Spinal cord (tissue), 10 donors: Measurements from ENCODE around the gene CDHR5. TPM values are rescaled to one million over a fixed set of nuclear protein-coding genes. Genes with fewer than 3 reads are reported as not detected.
A peak's percentile ranks its signal among the peaks of the same experiment; 100 is the strongest.

Experiments
- DNase-seq, 6 donors: peaks; one replicate each; pipeline versions ENCODE4 v3.0.0 to v3.0.0-alpha.2; 2013 to 2015; ENCODE audit warnings: low spot score in 6 of 6, low read depth in 4 of 6
- H3K27ac ChIP-seq: one replicate; pipeline ENCODE4 v1.5.1; 2013; ENCODE audit warnings: low read depth, low read length, control low read depth
- H3K27me3 ChIP-seq: one replicate; pipeline ENCODE4 v1.6.1; 2013; ENCODE audit warnings: low read length; ENCODE audit not compliant: control insufficient read depth, insufficient read depth
- H3K36me3 ChIP-seq: one replicate; pipeline ENCODE4 v1.6.1; 2013; ENCODE audit warnings: low read length; ENCODE audit not compliant: control insufficient read depth, insufficient read depth
- H3K4me1 ChIP-seq: one replicate; pipeline ENCODE4 v1.6.1; 2013; ENCODE audit warnings: low read length; ENCODE audit not compliant: control insufficient read depth, insufficient read depth
- H3K4me3 ChIP-seq: one replicate; pipeline ENCODE4 v1.5.1; 2013; ENCODE audit warnings: low read depth, low read length, control low read depth
- H3K9me3 ChIP-seq: one replicate; pipeline ENCODE4 v1.6.1; 2013; ENCODE audit warnings: low read length; ENCODE audit not compliant: control insufficient read depth, insufficient read depth
- WGBS: methylation state at CpG from one replicate; pipeline ENCODE4 v1.1.5; 2013; ENCODE audit warnings: missing lambda C conversion rate; ENCODE audit not compliant: insufficient coverage; 5-methylcytosine and 5-hydroxymethylcytosine counted together
- long read RNA-seq, 4 donors: transcript quantifications; one replicate each; lab custom pipeline, GENCODE V29; 2026
- polyA plus RNA-seq, 2 donors: library from polyadenylated mRNA; unstranded; fragments of 120-200 nt; gene quantifications; one replicate each; pipeline ENCODE4 v1.2.1, GENCODE V29; 2013; ENCODE audit not compliant: insufficient read length in 2 of 2
- total RNA-seq, 2 donors: library from RNA; depleted of rRNA in 1 of 2; stranded (reverse); fragments of 120-200 nt in 1 of 2; fragments of >200 nt in 1 of 2; gene quantifications; one replicate each; pipeline versions ENCODE4 v1.2.3 to v1.2.4, GENCODE V29; 2013 to 2014
- donor health status: healthy.

CDHR5 gene, protein sequence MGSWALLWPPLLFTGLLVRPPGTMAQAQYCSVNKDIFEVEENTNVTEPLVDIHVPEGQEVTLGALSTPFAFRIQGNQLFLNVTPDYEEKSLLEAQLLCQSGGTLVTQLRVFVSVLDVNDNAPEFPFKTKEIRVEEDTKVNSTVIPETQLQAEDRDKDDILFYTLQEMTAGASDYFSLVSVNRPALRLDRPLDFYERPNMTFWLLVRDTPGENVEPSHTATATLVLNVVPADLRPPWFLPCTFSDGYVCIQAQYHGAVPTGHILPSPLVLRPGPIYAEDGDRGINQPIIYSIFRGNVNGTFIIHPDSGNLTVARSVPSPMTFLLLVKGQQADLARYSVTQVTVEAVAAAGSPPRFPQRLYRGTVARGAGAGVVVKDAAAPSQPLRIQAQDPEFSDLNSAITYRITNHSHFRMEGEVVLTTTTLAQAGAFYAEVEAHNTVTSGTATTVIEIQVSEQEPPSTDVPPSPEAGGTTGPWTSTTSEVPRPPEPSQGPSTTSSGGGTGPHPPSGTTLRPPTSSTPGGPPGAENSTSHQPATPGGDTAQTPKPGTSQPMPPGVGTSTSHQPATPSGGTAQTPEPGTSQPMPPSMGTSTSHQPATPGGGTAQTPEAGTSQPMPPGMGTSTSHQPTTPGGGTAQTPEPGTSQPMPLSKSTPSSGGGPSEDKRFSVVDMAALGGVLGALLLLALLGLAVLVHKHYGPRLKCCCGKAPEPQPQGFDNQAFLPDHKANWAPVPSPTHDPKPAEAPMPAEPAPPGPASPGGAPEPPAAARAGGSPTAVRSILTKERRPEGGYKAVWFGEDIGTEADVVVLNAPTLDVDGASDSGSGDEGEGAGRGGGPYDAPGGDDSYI
- total RNA-seq (1 to 10 TPM in 1 of 2 donors, not detected in 1; 2.5 TPM), polyA plus RNA-seq (1 to 10 TPM in 1 of 2 donors, under 1 TPM in 1; 0.71 to 1.5 TPM)
- long read RNA-seq, donor 1, result 0 reads
- long read RNA-seq, donor 2, result 0 reads
- long read RNA-seq, donor 3, result 0 reads
- long read RNA-seq, donor 4, result 0 reads

GRCh38 chr11:624705-625635, at the start of gene CDHR5:
Gene CDHR5 (minus strand): TSS chr11:624955. CDS start chr11:624902, 53 bp downstream.
- peaks cover 56% of the 10 kb centered on the region for H3K36me3 ChIP-seq
- no peak for DNase-seq
- no peaks in the 10 kb centered on the region for H3K9me3 ChIP-seq
- H3K27ac ChIP-seq, result no peak within 1 kb of the TSS
- H3K4me1 ChIP-seq, result peaks cover 3% of the 10 kb centered on the region
- H3K27me3 ChIP-seq, result peaks cover 43% of the 10 kb centered on the region
- WGBS, result 52% methylated on average over 33 of the region's 33 CpGs
- no peak within 1 kb of the TSS for H3K4me3 ChIP-seq

- H3K9me3 ChIP-seq, result no peaks in the 10 kb centered on the region
- 89% methylated on average over 17 of the region's 17 CpGs for WGBS
- H3K36me3 ChIP-seq, result peaks cover 69% of the 10 kb centered on the region
- H3K4me3 ChIP-seq, result no peak overlapping the region
- H3K27me3 ChIP-seq, result no peaks in the 10 kb centered on the region
- H3K4me1 ChIP-seq, result no peaks in the 10 kb centered on the region
- DNase-seq, result no peak
- H3K27ac ChIP-seq, result no peak overlapping the region
These were observed 49.7 kb upstream of the CDHR5 start for GRCh38 chr11:674406-674805.

GRCh38 chr11:673866-674265, 49.1 kb upstream of the CDHR5 start:
- Histone ChIP-seq H3K9me3 (no peaks in the 10 kb centered on the region), H3K4me1 (no peaks in the 10 kb centered on the region), H3K27me3 (no peaks in the 10 kb centered on the region), H3K27ac (no peak overlapping the region), H3K4me3 (no peak overlapping the region), H3K36me3 (peaks cover 66% of the 10 kb centered on the region)
- 94% methylated on average over 8 of the region's 8 CpGs for WGBS
- DNase-seq, result no peak

DNA sequence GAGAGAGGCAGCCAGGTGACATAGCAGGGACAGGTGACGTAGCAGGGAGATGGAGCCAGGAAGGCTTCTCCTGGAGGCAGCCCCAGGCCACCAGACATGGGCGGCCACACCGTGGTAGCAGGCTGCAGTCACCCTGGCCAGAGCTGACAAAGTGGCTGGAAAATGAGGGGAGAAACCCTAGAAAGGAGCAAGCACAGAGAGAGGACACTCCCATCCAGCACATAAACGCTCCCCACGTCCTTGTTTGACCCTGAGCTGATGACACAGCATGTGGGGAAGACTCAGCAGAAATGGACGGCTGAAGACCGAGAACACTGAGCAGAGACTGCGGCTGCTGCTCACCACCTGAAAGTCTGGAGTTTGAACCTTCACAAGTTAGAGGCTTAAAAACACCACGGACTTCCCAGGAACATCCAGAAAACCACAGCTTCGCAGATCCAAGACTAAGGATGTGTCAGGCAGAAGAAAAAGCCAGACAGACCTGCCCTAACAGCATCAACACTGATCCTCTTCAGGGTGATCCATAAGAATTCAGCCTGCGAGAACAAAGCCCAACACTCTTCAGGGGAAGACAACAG, 41.0 kb upstream of the CDHR5 start:
- H3K4me3 ChIP-seq, result no peak overlapping the region
- peaks cover 24% of the 10 kb centered on the region for H3K4me1 ChIP-seq
- no peak for DNase-seq
- no peaks in the 10 kb centered on the region for H3K9me3 ChIP-seq
- H3K27me3 ChIP-seq, result no peaks in the 10 kb centered on the region
- H3K36me3 ChIP-seq, result peaks cover 55% of the 10 kb centered on the region
- WGBS, result 89% methylated on average over 10 of the region's 11 CpGs
- H3K27ac ChIP-seq, result no peak overlapping the region

- H3K27me3 ChIP-seq, result no peaks in the 10 kb centered on the region
- DNase-seq, result peak in 2 of 6 donors; percentile 5 to 22
- WGBS, result 87% methylated on average over 6 of the region's 15 CpGs
These were observed 40.4 kb upstream of the CDHR5 start for GRCh38 chr11:665062-665703.

DNA sequence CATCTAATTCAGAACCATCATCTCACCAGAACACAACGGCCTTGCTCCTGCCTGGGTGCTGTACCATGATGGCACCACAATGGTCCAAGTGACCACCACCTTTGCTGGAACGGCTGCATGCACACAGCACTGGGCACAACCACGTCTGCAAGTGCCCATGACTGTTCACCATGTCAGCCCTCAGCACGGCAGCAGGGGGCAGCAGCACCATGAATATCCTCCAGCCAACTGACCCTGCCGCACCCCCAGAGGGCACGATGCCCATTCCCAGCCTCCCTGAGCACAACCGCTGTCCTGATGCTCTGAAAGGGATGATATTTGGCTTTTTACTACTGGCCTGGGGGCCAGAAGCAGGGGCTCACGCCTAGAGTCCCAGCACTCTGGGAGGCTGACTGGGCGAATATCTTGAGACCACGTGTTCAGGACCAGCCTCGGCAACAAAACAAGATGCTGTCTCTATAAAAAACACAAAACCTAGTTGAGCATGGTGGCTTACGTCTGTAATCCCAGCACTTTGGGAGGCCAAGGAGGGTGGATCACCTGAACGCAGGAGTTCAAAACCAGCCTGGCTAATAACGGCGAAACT, 38.0 kb upstream of the CDHR5 start:
- H3K9me3 ChIP-seq, result no peaks in the 10 kb centered on the region
- H3K36me3 ChIP-seq, result peaks cover 74% of the 10 kb centered on the region
- 64% methylated on average over 13 of the region's 15 CpGs for WGBS
- peak overlapping the region; percentile 64 for H3K27ac ChIP-seq
- H3K4me1 ChIP-seq, result peaks cover 43% of the 10 kb centered on the region
- DNase-seq, result peak in 2 of 6 donors; percentile 44 to 52
- no peak overlapping the region for H3K4me3 ChIP-seq
- H3K27me3 ChIP-seq, result no peaks in the 10 kb centered on the region

More at GRCh38 chr11:665062-665703, 40.4 kb upstream of the CDHR5 start:
- Histone ChIP-seq H3K9me3 (no peaks in the 10 kb centered on the region), H3K27ac (no peak overlapping the region), H3K4me1 (peaks cover 28% of the 10 kb centered on the region), H3K4me3 (no peak overlapping the region), H3K36me3 (peaks cover 61% of the 10 kb centered on the region)

GRCh38 chr11:660681-661444, 36.1 kb upstream of the CDHR5 start:
- Histone ChIP-seq H3K27me3 (no peaks in the 10 kb centered on the region), H3K4me3 (no peak overlapping the region), H3K4me1 (peaks cover 46% of the 10 kb centered on the region), H3K27ac (no peak overlapping the region), H3K36me3 (peaks cover 73% of the 10 kb centered on the region), H3K9me3 (no peaks in the 10 kb centered on the region)
- 86% methylated on average over 15 of the region's 19 CpGs for WGBS
- no peak for DNase-seq

- DNase-seq, result no peak
- WGBS, result 95% methylated on average over 19 of the region's 19 CpGs
- H3K36me3 ChIP-seq, result peaks cover 70% of the 10 kb centered on the region
- no peaks in the 10 kb centered on the region for H3K9me3 ChIP-seq
- no peak overlapping the region for H3K27ac ChIP-seq
- H3K4me1 ChIP-seq, result peaks cover 43% of the 10 kb centered on the region
- H3K4me3 ChIP-seq, result no peak overlapping the region
- H3K27me3 ChIP-seq, result no peaks in the 10 kb centered on the region
These were observed 35.5 kb upstream of the CDHR5 start for GRCh38 chr11:660281-660680.
